Measurements from ENCODE around the gene NDUFAF7. TPM values are rescaled to one million over a fixed set of nuclear protein-coding genes. Genes with fewer than 3 reads are reported as not detected.

NDUFAF7 gene
- total and polyA plus RNA-seq, 2 experiments from 2014 or later = 25.0 to 28.0 TPM

DNA sequence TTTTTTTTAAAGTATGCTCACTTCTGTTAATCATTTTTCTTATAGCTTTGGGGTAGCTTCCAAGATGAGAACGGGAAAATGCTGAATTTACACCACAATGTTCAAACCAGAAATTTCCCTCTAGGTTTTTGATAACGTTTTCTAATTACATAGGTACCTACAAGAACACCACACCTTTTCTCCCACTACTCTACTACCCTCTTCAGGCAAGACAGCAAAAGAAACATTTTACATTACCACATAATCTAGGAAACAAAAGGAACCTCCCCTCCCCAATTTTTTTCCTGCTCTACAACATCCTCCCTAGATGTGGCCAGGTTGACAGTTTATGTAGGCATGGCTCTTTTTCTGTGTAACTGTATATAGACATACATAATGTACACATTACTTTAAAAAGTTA lies 32.4 kb downstream of the NDUFAF7 start:
- DNase-seq (ENCODE audit: low read depth in 1 of 2, low spot score in 1 of 2) = no peak
- peaks cover 57% of the 10 kb centered on the region for H3K36me3 ChIP-seq
- H3K4me3 ChIP-seq = no peak overlapping the region
- peak overlapping the region; percentile 44 for H3K27ac ChIP-seq
- H3K4me1 ChIP-seq (ENCODE audit: low read depth) = peaks cover 10% of the 10 kb centered on the region
- TF ChIP-seq, protein P1, sequence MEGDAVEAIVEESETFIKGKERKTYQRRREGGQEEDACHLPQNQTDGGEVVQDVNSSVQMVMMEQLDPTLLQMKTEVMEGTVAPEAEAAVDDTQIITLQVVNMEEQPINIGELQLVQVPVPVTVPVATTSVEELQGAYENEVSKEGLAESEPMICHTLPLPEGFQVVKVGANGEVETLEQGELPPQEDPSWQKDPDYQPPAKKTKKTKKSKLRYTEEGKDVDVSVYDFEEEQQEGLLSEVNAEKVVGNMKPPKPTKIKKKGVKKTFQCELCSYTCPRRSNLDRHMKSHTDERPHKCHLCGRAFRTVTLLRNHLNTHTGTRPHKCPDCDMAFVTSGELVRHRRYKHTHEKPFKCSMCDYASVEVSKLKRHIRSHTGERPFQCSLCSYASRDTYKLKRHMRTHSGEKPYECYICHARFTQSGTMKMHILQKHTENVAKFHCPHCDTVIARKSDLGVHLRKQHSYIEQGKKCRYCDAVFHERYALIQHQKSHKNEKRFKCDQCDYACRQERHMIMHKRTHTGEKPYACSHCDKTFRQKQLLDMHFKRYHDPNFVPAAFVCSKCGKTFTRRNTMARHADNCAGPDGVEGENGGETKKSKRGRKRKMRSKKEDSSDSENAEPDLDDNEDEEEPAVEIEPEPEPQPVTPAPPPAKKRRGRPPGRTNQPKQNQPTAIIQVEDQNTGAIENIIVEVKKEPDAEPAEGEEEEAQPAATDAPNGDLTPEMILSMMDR (IDR thresholded peaks at IDR 0.05; ENCODE audit: low read depth, low read length) = no peak
- no peaks in the 10 kb centered on the region for H3K27me3 ChIP-seq
- H3K9me3 ChIP-seq (ENCODE audit: low read depth) = no peaks in the 10 kb centered on the region

DNA sequence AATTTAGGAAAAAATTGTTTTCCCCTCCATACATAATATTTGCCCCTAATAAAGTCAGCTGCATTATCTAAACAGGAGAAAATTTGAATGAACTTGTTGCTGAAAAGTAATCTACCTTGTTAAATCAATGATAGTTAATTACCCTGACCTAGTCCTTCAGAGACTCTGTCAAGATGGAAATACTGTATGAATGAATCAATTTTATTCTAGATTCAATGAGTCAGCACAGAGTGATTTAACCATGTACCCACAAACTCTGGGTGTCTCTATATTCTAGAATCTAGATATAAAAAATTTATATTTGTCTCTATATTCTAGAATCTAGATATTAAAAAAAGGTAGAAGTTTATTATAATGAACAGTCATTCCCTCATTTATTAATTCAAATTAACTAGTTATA lies 36.2 kb downstream of the NDUFAF7 start:
- Histone ChIP-seq H3K4me3 (no peak overlapping the region), H3K36me3 (peaks cover 55% of the 10 kb centered on the region), H3K9me3 (ENCODE audit: low read depth) (no peaks in the 10 kb centered on the region), H3K27me3 (no peaks in the 10 kb centered on the region), H3K4me1 (ENCODE audit: low read depth) (peaks cover 10% of the 10 kb centered on the region), H3K27ac (no peak overlapping the region)
- TF ChIP-seq, protein P1 (IDR thresholded peaks at IDR 0.05; ENCODE audit: low read depth, low read length) = no peak
- no peak for DNase-seq (ENCODE audit: low read depth in 1 of 2, low spot score in 1 of 2)

DNA sequence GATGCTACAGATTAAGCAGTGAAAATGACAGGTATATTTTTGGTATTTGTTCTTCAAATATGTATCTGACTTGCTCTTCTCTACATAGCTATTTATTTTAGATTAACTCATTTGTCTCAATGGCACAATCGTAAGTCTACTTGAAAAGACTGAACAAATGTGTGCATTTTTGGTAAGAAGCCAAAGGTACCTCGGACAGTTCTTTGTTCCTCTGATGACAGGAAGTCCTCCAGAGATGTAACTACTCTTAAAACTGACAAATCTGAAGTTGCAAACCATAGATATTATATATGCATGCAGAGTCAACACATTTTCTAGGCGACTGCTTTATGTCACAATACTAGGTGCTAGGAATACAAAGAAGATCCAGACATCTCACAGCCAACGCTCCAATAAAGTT lies 36.7 kb downstream of the NDUFAF7 start:
- H3K36me3 ChIP-seq = peaks cover 56% of the 10 kb centered on the region
- TF ChIP-seq, protein P1 (IDR thresholded peaks at IDR 0.05; ENCODE audit: low read depth, low read length) = no peak

DNA sequence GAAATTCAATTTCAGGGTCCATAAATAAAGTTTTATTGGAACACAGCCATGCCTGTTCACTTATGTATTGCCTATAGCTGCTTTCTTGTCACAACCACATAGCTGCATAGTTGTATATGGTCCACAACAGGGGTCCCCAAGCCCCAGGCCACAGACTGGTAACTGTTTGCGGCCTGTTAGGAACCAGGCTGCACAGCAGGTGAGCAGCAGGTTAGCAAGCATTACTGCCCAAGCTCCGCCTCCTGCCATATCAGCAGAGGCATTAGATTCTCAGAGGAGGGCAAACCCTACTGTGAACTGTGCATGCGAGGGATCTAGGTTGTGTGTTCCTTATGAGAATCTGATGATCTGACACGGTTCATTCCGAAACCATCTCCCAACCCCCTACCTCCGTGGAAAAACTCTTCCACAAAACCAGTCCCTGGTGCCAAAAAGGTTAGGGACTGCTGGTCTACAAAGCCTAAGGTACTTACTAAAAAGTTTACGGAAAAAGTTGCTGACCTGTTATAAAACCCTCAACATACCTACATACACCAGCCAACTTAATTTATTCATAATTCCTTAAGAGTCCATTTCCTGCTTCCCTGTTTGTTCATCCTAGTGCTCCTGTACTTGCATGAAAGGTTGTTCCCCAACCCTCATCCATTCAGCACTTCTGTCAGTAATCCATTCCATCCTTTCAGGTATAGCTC lies 40.1 kb downstream of the NDUFAF7 start:
- no peak overlapping the region for H3K27ac ChIP-seq
- peaks cover 73% of the 10 kb centered on the region for H3K36me3 ChIP-seq
- H3K4me1 ChIP-seq (ENCODE audit: low read depth) = no peaks in the 10 kb centered on the region
- no peaks in the 10 kb centered on the region for H3K9me3 ChIP-seq (ENCODE audit: low read depth)
- no peak for DNase-seq (ENCODE audit: low read depth in 1 of 2, low spot score in 1 of 2)
- no peaks in the 10 kb centered on the region for H3K27me3 ChIP-seq
- TF ChIP-seq, protein P1 (IDR thresholded peaks at IDR 0.05; ENCODE audit: low read depth, low read length) = no peak
- H3K4me3 ChIP-seq = no peak overlapping the region

More for the DNA sequence above, 36.7 kb downstream of the NDUFAF7 start:
- Histone ChIP-seq H3K27me3 (no peaks in the 10 kb centered on the region), H3K4me3 (no peak overlapping the region), H3K27ac (no peak overlapping the region), H3K4me1 (ENCODE audit: low read depth) (peaks cover 10% of the 10 kb centered on the region), H3K9me3 (ENCODE audit: low read depth) (no peaks in the 10 kb centered on the region)
- no peak for DNase-seq (ENCODE audit: low read depth in 1 of 2, low spot score in 1 of 2)

DNA sequence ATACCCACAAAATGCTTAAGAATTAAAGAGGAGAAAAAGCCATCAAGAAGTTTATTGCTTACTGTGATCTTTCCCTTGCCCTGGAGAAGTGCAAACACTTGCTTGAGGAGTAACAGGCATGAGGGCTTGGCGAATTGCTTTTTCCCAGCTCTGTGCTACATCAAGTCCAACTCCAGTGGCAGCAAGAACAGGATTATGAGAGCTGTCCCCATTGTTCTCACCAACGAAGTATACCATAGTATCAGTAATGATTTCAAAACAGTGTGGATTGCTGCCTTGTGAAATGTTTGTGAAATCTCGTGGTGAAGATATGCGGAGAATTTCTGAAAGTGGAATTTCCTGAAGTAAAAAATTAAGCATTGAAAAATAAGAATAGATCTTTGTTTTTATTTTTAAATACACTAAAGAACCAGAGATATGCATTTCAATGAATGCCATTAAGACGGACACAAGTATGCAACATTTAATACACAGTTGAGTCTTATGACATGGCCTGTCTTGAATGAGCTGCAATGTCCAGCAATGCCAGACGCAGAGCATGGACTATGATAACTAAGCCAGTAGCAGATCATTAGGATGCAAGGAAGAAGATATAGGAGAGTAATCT lies 43.0 kb downstream of the NDUFAF7 start:
- TF ChIP-seq, protein P1 (IDR thresholded peaks at IDR 0.05; ENCODE audit: low read depth, low read length) = no peak
- peak overlapping the region; percentile 25 for H3K27ac ChIP-seq
- no peaks in the 10 kb centered on the region for H3K4me1 ChIP-seq (ENCODE audit: low read depth)
- no peaks in the 10 kb centered on the region for H3K9me3 ChIP-seq (ENCODE audit: low read depth)
- no peak overlapping the region for H3K4me3 ChIP-seq
- H3K27me3 ChIP-seq = no peaks in the 10 kb centered on the region
- peaks cover 66% of the 10 kb centered on the region for H3K36me3 ChIP-seq
- DNase-seq (ENCODE audit: low read depth in 1 of 2, low spot score in 1 of 2) = peak in 1 of 2 donors; percentile 91

All from cardiac muscle cell (in vitro differentiated cells and primary cell).